C4-2B (cell line): ENCODE data around the gene NSD1.

Experiments
- H3K27ac ChIP-seq: fragments of 450-650 bp; 2 replicates; pipeline ENCODE4 v1.5.1; 2017
- CTCF ChIP-seq: fragments of 450-650 bp; conservative IDR thresholded peaks from 2 replicates; pipeline ENCODE4 v1.5.1; 2017; ENCODE audit warnings: mild to moderate bottlenecking
- ZFX ChIP-seq: fragments of 450-650 bp; IDR thresholded peaks from 2 replicates; pipeline ENCODE4 v1.6.1; 2017

The NSD1 gene

GRCh38 chr5:177311392-177311722, 177.8 kb downstream of the NSD1 start:
- peak overlapping the region; percentile 87 for H3K27ac ChIP-seq
- TF ChIP-seq CTCF = no peak
- TF ChIP-seq ZFX = no peak; the same call in 1 of the 2 replicates

DNA sequence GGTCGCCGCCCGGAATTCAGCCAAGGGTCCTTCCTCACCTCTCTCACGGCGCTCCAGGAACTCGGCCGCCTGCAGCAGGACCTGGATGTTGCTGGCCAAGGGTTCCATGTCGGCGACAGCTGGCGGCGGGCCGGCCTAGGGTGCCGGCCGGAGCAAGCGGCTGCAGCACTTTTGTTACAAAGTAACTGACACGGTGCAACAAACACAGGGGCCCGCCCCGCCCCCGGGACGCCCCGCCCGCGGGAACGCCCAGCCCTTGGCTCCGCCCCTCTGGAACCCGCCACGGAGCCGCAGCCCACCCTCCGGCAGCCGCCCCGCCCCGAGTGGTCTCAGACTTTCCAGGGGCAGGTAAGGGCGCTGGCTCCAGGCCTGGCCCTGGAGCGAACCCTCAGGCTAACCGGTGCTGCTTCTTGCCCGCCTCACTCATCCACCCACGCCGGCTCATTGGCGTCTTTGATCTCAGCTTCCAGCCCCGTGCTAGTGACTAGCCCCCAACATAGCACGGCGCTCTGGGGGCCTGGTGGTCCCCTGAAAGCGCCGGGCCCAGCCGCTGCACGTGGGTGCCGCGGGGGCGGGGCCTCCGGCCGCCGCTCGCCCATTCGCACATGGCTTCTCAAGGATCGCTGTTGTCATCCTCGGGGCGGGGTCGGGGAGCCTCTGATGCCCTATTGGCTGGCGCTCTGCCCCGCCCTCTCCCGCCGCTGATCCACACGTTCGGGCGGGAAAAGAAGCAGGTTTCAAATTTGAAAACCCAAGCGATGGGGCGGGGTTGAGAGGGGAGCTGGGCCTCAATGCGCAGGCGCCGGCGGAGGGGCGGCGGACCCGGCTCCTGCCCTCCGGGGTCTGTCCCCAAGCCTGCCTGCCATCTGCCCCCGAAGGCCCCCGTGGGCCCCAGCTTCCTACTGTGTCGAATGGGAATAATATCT, 178.4 kb downstream of the NSD1 start, which contains the start of gene MXD3:
MXD3 (minus strand) TSS at position 176 of the 926 bp plus-strand sequence; CDS start at position 108, 68 bp downstream.
- TF ChIP-seq CTCF (no peak), ZFX (peak; percentile 60; the same call in 1 of the 2 replicates)
- H3K27ac ChIP-seq = peak within 1 kb of the TSS; percentile 87

DNA sequence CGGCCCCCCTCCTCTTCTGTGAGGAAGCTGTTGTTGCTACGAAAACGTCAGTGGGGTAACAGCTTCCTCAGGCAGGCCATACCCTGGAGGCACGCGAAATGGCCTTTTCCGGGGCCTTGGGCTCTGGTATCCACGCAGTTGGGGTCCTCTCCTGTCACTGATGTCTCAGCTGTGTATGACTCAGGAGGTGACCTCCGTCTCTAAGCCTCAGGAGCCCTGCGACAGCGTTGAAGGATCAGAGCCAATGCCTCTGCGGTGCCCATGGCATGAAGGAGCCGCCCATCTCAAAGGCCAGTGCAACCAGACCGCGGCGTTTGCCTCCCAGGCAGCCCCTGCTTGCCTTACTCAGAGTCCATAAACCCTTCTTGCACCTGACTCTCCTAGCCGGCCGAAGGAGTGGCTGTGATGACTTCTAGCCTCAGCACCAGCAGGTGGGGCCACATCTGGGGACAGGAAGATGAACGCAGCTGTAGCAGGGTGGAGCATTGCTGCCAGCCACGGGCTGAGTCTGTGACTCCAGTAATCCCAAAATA, 179.1 kb downstream of the NSD1 start:
- no peak for TF ChIP-seq ZFX
- TF ChIP-seq CTCF = no peak; the same call in 1 of the 2 replicates
- peak overlapping the region; percentile 87 for H3K27ac ChIP-seq

- peak overlapping the region; percentile 87; the same call in 1 of the 2 replicates for H3K27ac ChIP-seq
- no peak for TF ChIP-seq CTCF
- no peak for TF ChIP-seq ZFX
Observed at GRCh38 chr5:177313561-177314259, 180.1 kb downstream of the NSD1 start.

GRCh38 chr5:177314376-177315342, 181.1 kb downstream of the NSD1 start:
- H3K27ac ChIP-seq = no peak overlapping the region
- TF ChIP-seq CTCF (no peak), ZFX (no peak)

DNA sequence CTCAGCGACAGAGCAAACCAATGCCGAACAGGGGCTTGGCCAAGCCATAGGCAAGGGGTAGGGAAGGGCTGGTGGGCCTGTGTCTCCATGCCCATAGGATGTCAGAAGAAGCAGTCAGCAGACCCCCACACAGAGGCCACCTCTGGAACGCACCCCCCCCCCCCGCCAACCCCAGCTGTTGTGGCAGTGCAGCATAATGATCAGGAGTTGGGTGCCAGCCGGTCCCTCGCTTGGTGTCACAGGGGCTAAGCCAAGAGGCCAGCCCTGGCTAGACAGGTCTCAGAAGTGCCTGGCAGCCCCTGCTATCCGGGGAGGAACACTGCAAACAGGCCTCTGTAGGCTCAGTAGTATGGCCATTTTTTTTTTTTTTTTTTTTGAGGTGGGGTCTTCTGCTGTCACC, 181.8 kb downstream of the NSD1 start:
- no peak overlapping the region for H3K27ac ChIP-seq
- TF ChIP-seq CTCF (no peak), ZFX (no peak)
